Epithelial cell of proximal tubule (primary cell): ENCODE measurements around the gene SLC8A1. TPM values are rescaled to one million over a fixed set of nuclear protein-coding genes. Genes with fewer than 3 reads are reported as not detected.

ENCODE experiments used
- DNase-seq: peaks from one replicate; pipeline ENCODE4 v3.0.0-alpha.2; 2011; ENCODE audit warnings: low read depth
- H3K4me3 ChIP-seq: 2 replicates; pipeline ENCODE4 v1.5.1; 2011; ENCODE audit warnings: low read depth, mild to moderate bottlenecking, low read length
- CTCF ChIP-seq: conservative IDR thresholded peaks from 2 replicates; pipeline ENCODE4 v1.5.1; 2012; ENCODE audit warnings: low read depth, mild to moderate bottlenecking, low read length
- total RNA-seq: library from RNA; depleted of rRNA; stranded (reverse); fragments of >200 nt; gene quantifications from 2 replicates; pipeline ENCODE4 v1.2.3, GENCODE V29; 2015

SLC8A1 gene
- total RNA-seq, 1 donor from 2014 or later, result 4.8 TPM

DNA sequence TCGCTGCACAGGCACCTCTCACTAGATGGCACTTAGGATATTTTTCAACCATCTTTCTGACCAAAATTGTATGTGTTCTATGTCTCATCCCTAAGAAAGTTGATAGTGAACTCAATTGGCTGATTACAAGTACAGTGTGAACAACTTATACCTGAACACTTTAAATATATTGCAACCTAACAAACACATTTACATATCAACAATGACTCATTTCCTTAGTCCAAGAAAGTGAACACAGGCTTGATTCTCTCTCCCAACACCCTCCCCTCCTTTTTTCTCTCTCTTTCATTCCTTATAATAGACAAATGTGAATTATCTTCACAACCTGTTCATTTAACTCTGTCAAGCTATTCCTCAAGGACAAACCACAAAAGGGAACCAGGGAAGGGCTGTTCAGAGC is 192.0 kb downstream of the SLC8A1 start:
- no peak for DNase-seq
- no peak for TF ChIP-seq CTCF
- H3K4me3 ChIP-seq, result no peak overlapping the region

- no peak for DNase-seq
- no peak for TF ChIP-seq CTCF
- no peak overlapping the region for H3K4me3 ChIP-seq
Measured at GRCh38 chr2:40258135-40258457, 193.8 kb downstream of the SLC8A1 start.

DNA sequence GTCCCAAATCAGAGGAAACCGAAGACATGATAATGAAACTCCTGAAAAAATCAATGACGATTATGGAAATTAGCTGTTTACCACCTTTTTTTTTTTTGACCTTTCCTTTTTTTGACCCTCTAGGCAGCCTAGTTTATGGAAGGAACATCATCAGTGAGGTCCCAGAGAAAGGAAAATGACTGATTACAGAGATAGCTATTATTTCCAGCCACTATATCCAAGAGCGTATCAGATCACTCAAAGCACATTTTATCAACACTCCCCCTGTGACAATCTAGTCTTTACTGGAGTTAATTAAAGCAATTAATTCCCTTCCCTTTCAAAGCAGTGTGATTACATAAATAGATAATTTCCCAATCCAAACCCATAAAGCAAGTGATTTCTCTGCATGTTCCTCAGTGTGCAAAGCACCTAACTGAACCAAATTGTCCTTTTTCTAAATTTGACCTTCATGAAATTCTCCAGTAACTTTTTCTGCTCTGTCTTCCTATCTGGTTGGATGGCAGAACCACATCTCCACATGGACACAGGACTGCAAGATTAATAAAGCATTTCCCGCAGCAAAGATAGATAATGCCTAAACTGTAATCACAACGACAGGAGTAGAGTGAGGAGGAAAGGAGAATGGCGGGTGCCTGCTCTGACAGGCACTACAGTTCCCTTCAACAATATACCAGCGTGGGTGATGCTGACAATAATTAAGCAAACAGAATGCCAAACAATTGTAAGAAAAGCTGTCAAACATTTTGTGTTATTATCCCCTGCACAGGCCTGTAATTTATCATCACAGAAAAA is 194.4 kb downstream of the SLC8A1 start:
- TF ChIP-seq CTCF, result no peak
- H3K4me3 ChIP-seq, result no peak overlapping the region
- no peak for DNase-seq

GRCh38 chr2:40256649-40257048 is 195.2 kb downstream of the SLC8A1 start:
- peak; percentile 52 for TF ChIP-seq CTCF
- no peak for DNase-seq
- H3K4me3 ChIP-seq, result no peak overlapping the region

- DNase-seq, result no peak
- H3K4me3 ChIP-seq, result no peak overlapping the region
- TF ChIP-seq CTCF, result no peak
Measured at GRCh38 chr2:40256008-40256407, 195.9 kb downstream of the SLC8A1 start.

DNA sequence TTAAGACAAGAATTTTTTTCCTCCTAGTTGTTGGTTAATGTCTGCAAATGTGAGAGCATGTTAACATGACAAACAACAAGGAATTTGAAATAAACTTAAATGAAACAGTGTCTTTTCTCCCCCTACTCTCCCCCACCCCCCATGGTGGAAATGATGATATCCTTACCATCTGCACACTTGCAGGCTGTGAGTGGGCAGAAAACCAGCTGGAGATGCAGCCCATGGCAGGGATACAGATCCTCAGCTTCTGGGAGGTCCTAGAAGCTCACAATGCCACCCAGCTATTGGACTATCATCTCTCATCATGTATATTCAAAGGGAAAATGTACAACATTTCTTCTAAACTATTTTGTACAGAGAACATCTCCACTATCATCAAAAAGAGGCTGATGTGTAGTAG is 196.8 kb downstream of the SLC8A1 start:
- no peak overlapping the region for H3K4me3 ChIP-seq
- DNase-seq, result no peak
- no peak for TF ChIP-seq CTCF

DNA sequence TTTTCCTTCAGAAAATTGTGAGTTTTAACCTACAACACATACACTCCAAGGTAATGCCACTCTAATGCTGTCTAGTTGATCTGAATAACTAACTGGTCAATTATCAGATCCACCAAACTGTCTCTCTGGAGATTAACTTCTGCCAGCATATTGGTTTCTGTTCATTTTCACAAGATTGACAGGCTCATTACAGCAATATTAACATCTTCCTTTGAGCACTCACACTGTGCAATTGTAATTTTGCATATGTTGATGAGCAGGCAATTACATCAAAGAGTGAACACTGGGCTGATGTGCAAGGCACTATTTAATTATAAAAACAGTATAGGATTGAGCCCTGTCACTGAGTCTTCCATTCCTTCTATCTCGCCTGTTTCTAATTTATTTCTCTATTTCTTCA is 197.3 kb downstream of the SLC8A1 start:
- no peak overlapping the region for H3K4me3 ChIP-seq
- no peak for DNase-seq
- no peak for TF ChIP-seq CTCF
